HEK293 (cell line): ENCODE results near the gene LIPN.

Source experiments
- RBAK ChIP-seq: fragments of 450-650 bp; formaldehyde crosslinking; IDR thresholded peaks from 2 replicates; pipeline ENCODE4 v1.5.1; 2016; ENCODE audit warnings: missing biosample characterization, missing genetic modification characterization
- SETDB1 ChIP-seq: IDR thresholded peaks from one replicate; pipeline ENCODE4 v1.6.1; 2017; ENCODE audit warnings: mild to moderate bottlenecking, low read length, moderate library complexity, mixed read lengths; ENCODE audit not compliant: insufficient read length
- TCF7L2 ChIP-seq: IDR thresholded peaks from 2 replicates; pipeline ENCODE4 v1.6.1; 2011; ENCODE audit warnings: low read depth, mild to moderate bottlenecking, inconsistent platforms, low read length, moderate library complexity, borderline replicate concordance
- ZBTB8A ChIP-seq: fragments of 450-650 bp; formaldehyde crosslinking; IDR thresholded peaks from 2 replicates; pipeline ENCODE4 v1.5.1; 2016; ENCODE audit warnings: missing biosample characterization, missing genetic modification characterization
- ZFP3 ChIP-seq: fragments of 450-650 bp; formaldehyde crosslinking; IDR thresholded peaks from 2 replicates; pipeline ENCODE4 v1.5.1; 2016; ENCODE audit warnings: low read depth, missing biosample characterization, missing genetic modification characterization
- ZNF274 ChIP-seq, 2 experiments: fragments of 200-500 bp in 1 of 2; fragments of 450-650 bp in 1 of 2; sonication (Bioruptor generic) in 1 of 2; formaldehyde crosslinking in 1 of 2; IDR thresholded peaks; 2 replicates each; pipeline versions ENCODE4 v1.5.1 to v1.6.1; 2014 to 2016; ENCODE audit warnings: borderline replicate concordance in 1 of 2, inconsistent platforms in 1 of 2, low read length in 1 of 2, missing biosample characterization in 1 of 2, missing genetic modification characterization in 1 of 2
- ZNF423 ChIP-seq: fragments of 450-650 bp; formaldehyde crosslinking; IDR thresholded peaks from 2 replicates; pipeline ENCODE4 v1.5.1; 2016; ENCODE audit warnings: missing biosample characterization, missing genetic modification characterization
- TF ChIP-seq, protein P1 (sequence below): fragments of 450-650 bp; formaldehyde crosslinking; IDR thresholded peaks from 2 replicates; pipeline ENCODE4 v1.5.1; 2016; ENCODE audit warnings: missing biosample characterization, missing genetic modification characterization
- TF ChIP-seq, protein P2 (sequence below): fragments of 450-650 bp; formaldehyde crosslinking; IDR thresholded peaks from 2 replicates; pipeline ENCODE4 v1.5.1; 2017; ENCODE audit warnings: missing biosample characterization, missing genetic modification characterization
- TF ChIP-seq, protein P3 (sequence below): fragments of 450-650 bp; formaldehyde crosslinking; IDR thresholded peaks from 2 replicates; pipeline ENCODE4 v1.5.1; 2016; ENCODE audit warnings: missing biosample characterization, missing genetic modification characterization
- TF ChIP-seq, protein P4 (sequence below): fragments of 450-650 bp; formaldehyde crosslinking; IDR thresholded peaks from 2 replicates; pipeline ENCODE4 v1.5.1; 2016; ENCODE audit warnings: missing biosample characterization, missing genetic modification characterization

DNA sequence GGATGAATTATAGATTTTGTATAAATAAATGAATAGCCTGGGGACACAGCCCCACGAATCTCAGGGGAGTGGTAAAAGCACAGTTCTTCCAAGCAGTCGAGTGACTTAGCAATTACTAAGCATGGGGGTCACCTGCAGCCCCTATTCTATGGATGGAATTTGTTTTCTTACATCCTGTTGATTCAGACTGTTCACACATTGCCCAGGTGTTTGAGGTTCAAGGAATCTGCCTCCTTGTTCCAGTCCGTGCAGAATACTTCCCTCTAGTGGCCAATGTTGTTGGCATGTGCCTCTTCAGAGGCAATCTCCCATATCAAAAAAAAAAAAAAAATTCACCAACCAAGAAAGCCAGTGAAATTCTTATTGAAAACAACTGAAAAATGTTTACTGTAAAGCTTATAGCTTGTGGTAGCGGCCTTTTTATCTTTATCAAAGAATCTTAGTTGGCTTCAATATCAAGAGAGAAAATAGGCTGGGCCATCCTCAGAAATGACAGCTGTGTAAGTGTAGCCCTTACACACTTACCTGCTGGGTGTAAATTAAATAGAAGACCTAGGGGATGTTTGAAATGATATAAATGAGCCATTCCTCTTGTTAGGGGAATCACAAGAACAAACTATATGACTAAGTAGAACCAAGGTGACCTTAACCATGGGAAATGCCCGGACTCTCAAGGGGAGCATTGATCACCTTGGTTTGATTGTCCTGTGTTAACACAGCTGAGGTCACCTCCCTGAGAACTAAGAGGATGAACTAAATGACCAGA lies 50.6 kb downstream of the LIPN start:
- TF ChIP-seq, protein P1, sequence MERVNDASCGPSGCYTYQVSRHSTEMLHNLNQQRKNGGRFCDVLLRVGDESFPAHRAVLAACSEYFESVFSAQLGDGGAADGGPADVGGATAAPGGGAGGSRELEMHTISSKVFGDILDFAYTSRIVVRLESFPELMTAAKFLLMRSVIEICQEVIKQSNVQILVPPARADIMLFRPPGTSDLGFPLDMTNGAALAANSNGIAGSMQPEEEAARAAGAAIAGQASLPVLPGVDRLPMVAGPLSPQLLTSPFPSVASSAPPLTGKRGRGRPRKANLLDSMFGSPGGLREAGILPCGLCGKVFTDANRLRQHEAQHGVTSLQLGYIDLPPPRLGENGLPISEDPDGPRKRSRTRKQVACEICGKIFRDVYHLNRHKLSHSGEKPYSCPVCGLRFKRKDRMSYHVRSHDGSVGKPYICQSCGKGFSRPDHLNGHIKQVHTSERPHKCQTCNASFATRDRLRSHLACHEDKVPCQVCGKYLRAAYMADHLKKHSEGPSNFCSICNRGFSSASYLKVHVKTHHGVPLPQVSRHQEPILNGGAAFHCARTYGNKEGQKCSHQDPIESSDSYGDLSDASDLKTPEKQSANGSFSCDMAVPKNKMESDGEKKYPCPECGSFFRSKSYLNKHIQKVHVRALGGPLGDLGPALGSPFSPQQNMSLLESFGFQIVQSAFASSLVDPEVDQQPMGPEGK, result no peak
- TF ChIP-seq, protein P2, sequence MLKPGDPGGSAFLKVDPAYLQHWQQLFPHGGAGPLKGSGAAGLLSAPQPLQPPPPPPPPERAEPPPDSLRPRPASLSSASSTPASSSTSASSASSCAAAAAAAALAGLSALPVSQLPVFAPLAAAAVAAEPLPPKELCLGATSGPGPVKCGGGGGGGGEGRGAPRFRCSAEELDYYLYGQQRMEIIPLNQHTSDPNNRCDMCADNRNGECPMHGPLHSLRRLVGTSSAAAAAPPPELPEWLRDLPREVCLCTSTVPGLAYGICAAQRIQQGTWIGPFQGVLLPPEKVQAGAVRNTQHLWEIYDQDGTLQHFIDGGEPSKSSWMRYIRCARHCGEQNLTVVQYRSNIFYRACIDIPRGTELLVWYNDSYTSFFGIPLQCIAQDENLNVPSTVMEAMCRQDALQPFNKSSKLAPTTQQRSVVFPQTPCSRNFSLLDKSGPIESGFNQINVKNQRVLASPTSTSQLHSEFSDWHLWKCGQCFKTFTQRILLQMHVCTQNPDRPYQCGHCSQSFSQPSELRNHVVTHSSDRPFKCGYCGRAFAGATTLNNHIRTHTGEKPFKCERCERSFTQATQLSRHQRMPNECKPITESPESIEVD (tag by site-specific recombination), result no peak
- TF ChIP-seq, protein P3, sequence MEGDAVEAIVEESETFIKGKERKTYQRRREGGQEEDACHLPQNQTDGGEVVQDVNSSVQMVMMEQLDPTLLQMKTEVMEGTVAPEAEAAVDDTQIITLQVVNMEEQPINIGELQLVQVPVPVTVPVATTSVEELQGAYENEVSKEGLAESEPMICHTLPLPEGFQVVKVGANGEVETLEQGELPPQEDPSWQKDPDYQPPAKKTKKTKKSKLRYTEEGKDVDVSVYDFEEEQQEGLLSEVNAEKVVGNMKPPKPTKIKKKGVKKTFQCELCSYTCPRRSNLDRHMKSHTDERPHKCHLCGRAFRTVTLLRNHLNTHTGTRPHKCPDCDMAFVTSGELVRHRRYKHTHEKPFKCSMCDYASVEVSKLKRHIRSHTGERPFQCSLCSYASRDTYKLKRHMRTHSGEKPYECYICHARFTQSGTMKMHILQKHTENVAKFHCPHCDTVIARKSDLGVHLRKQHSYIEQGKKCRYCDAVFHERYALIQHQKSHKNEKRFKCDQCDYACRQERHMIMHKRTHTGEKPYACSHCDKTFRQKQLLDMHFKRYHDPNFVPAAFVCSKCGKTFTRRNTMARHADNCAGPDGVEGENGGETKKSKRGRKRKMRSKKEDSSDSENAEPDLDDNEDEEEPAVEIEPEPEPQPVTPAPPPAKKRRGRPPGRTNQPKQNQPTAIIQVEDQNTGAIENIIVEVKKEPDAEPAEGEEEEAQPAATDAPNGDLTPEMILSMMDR (tag by site-specific recombination), result peak; percentile 33; the same call in 1 of the 2 replicates
- TF ChIP-seq RBAK (tag by site-specific recombination), result no peak
- no peak for TF ChIP-seq SETDB1
- TF ChIP-seq TCF7L2, result no peak
- TF ChIP-seq ZNF423, result no peak
- no peak for TF ChIP-seq ZBTB8A (tag by site-specific recombination)
- TF ChIP-seq ZNF274 (IDR thresholded peaks at IDR 0.05; ENCODE audit: low read length), result no peak
- no peak for TF ChIP-seq ZNF274 (tag by site-specific recombination; IDR thresholded peaks at IDR 0.05; ENCODE audit: borderline replicate concordance)
- TF ChIP-seq, protein P4, sequence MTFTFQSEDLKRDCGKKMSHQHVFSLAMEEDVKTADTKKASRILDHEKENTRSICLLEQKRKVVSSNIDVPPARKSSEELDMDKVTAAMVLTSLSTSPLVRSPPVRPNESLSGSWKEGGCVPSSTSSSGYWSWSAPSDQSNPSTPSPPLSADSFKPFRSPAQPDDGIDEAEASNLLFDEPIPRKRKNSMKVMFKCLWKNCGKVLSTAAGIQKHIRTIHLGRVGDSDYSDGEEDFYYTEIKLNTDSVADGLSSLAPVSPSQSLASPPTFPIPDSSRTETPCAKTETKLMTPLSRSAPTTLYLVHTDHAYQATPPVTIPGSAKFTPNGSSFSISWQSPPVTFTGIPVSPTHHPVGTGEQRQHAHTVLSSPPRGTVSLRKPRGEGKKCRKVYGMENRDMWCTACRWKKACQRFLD (tag by site-specific recombination), result no peak
- no peak for TF ChIP-seq ZFP3
